RWPE2 (cell line): ENCODE results near the gene C3orf18.

Experiments
- ATAC-seq: fragments of 200-7000 bp; cut with Tn5 transposase; 3 replicates; pipeline ENCODE4 v1.9.1; 2021; ENCODE audit warnings: low read depth
- DNase-seq: peaks from one replicate; pipeline ENCODE4 v3.0.0-alpha.2; 2020; ENCODE audit warnings: low spot score
- H3K27ac ChIP-seq: fragments of 450-650 bp; 2 replicates; pipeline ENCODE4 v1.5.1; 2017; ENCODE audit warnings: mild to moderate bottlenecking; ENCODE audit not compliant: poor library complexity, severe bottlenecking
- H3K27me3 ChIP-seq: fragments of 250-450 bp; sonication (Bioruptor Pico); 2 replicates; pipeline ENCODE4 v1.5.1; 2021; ENCODE audit warnings: mild to moderate bottlenecking, moderate library complexity; ENCODE audit not compliant: insufficient read depth, poor library complexity, severe bottlenecking
- H3K36me3 ChIP-seq: fragments of 250-450 bp; sonication (Bioruptor Pico); 2 replicates; pipeline ENCODE4 v1.5.1; 2020; ENCODE audit warnings: low read depth, mild to moderate bottlenecking, moderate library complexity
- H3K4me1 ChIP-seq: fragments of 250-450 bp; sonication (Bioruptor Pico); 2 replicates; pipeline ENCODE4 v1.5.1; 2021; ENCODE audit warnings: mild to moderate bottlenecking, moderate library complexity; ENCODE audit not compliant: insufficient read depth, poor library complexity, severe bottlenecking
- H3K4me3 ChIP-seq: fragments of 250-450 bp; sonication (Bioruptor Pico); 2 replicates; pipeline ENCODE4 v1.5.1; 2021; ENCODE audit warnings: mild to moderate bottlenecking, moderate library complexity; ENCODE audit not compliant: severe bottlenecking
- H3K9me3 ChIP-seq: fragments of 250-450 bp; sonication (Bioruptor Pico); 2 replicates; pipeline ENCODE4 v1.5.1; 2021; ENCODE audit warnings: mild to moderate bottlenecking, moderate library complexity; ENCODE audit not compliant: severe bottlenecking
- CTCF ChIP-seq: fragments of 450-650 bp; IDR thresholded peaks from one replicate; pipeline ENCODE4 v1.5.1; 2017; ENCODE audit warnings: mild to moderate bottlenecking, moderate library complexity; ENCODE audit not compliant: poor library complexity, severe bottlenecking

Gene C3orf18

GRCh38 chr3:50600141-50600753 is 32.7 kb upstream of the C3orf18 start:
- H3K9me3 ChIP-seq, result no peaks in the 10 kb centered on the region
- TF ChIP-seq CTCF, result no peak
- no peak overlapping the region for H3K4me3 ChIP-seq
- H3K27ac ChIP-seq, result peak overlapping the region; percentile 93
- ATAC-seq (no peak), DNase-seq (no peak)
- H3K4me1 ChIP-seq, result peaks cover 28% of the 10 kb centered on the region
- no peaks in the 10 kb centered on the region for H3K27me3 ChIP-seq
- no peaks in the 10 kb centered on the region for H3K36me3 ChIP-seq

GRCh38 chr3:50599716-50600118 is 32.2 kb upstream of the C3orf18 start:
- H3K36me3 ChIP-seq, result no peaks in the 10 kb centered on the region
- no peak for ATAC-seq

GRCh38 chr3:50599115-50599715 is 31.7 kb upstream of the C3orf18 start:
- no peak for ATAC-seq
- Histone ChIP-seq H3K4me3 (no peak overlapping the region), H3K27me3 (no peaks in the 10 kb centered on the region), H3K4me1 (peaks cover 28% of the 10 kb centered on the region), H3K9me3 (no peaks in the 10 kb centered on the region), H3K36me3 (no peaks in the 10 kb centered on the region), H3K27ac (no peak overlapping the region)
- no peak for DNase-seq
- no peak for TF ChIP-seq CTCF

More at GRCh38 chr3:50599716-50600118, 32.2 kb upstream of the C3orf18 start:
- no peaks in the 10 kb centered on the region for H3K27me3 ChIP-seq
- no peak overlapping the region for H3K27ac ChIP-seq
- no peak for DNase-seq
- H3K4me1 ChIP-seq, result peaks cover 28% of the 10 kb centered on the region
- no peaks in the 10 kb centered on the region for H3K9me3 ChIP-seq
- no peak for TF ChIP-seq CTCF
- no peak overlapping the region for H3K4me3 ChIP-seq

- ATAC-seq (no peak), DNase-seq (no peak)
- Histone ChIP-seq H3K27ac (no peak overlapping the region), H3K27me3 (no peaks in the 10 kb centered on the region), H3K9me3 (no peaks in the 10 kb centered on the region), H3K4me1 (peaks cover 9% of the 10 kb centered on the region), H3K36me3 (no peaks in the 10 kb centered on the region), H3K4me3 (no peak overlapping the region)
- no peak for TF ChIP-seq CTCF
Observed at GRCh38 chr3:50594253-50594785, 26.8 kb upstream of the C3orf18 start.

- H3K9me3 ChIP-seq, result no peaks in the 10 kb centered on the region
- peaks cover 9% of the 10 kb centered on the region for H3K4me1 ChIP-seq
- H3K36me3 ChIP-seq, result no peaks in the 10 kb centered on the region
- no peak for DNase-seq
- no peak for ATAC-seq
- no peaks in the 10 kb centered on the region for H3K27me3 ChIP-seq
- TF ChIP-seq CTCF, result no peak
- H3K27ac ChIP-seq, result no peak overlapping the region
- no peak overlapping the region for H3K4me3 ChIP-seq
Observed at GRCh38 chr3:50592568-50592967, 25.0 kb upstream of the C3orf18 start.
